ENCODE measurements around the gene THEMIS2.
"Not testable (repeated sequence)": the region's sequence is repeated elsewhere in the genome, so short reads cannot be mapped to it uniquely, and the experiment has no call there.

THEMIS2 gene

DNA sequence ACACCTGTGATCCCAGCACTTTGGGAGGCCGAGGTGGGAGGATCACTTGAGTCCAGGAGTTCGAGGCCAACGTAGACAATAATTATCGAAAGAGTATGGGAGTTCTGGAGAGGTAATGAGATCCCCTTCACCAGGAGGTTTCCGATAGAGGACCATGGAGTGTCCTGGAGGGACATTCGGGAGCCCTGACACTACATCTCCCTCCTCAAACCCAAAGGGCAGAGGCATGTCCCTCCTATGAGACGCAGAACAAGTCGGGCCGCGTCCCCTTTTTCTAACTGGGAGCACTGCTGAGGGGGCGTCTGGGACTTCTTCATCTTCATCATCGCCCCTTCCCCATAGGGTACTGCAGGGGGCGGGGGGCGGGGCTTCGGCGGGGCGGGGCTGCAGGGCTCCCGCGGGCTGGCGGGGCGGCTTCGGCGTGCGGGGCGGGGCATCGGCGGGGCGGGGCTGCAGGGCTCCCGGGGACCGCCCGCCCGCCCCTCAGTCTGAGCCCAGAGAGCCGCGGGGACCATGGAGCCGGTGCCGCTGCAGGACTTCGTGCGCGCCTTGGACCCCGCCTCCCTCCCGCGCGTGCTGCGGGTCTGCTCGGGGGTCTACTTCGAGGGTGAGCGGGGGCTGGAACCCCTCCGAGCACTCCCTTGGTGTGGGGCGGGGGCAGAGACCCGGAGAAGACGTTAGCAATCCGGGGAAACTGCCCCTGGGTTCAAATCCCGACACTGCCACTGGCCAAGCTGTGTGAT lies at the start of gene THEMIS2:
THEMIS2 (plus strand) TSS at position 486 of the 743 bp plus-strand sequence; CDS start at position 514, 28 bp downstream.
- H3K9me3 ChIP-seq, result no peaks in the 10 kb centered on the region
- intact Hi-C loops (cut with DNase I; ENCODE audit: low total_unique reads), result no loop called here
- no peaks in the 10 kb centered on the region for H3K36me3 ChIP-seq
- DNase-seq, result peak in 1 of 2 donors; percentile 78
- no peak for TF ChIP-seq CTCF (IDR thresholded peaks at IDR 0.05)
- peaks cover 0 to 14% (median 11%) of the 10 kb centered on the region in 4 donors for H3K4me1 ChIP-seq
- peaks cover 0 to 5% of the 10 kb centered on the region in 2 donors for H3K27me3 ChIP-seq
- H3K27ac ChIP-seq, result peak within 1 kb of the TSS; percentile 38 to 56
- H3K4me3 ChIP-seq, result peak within 1 kb of the TSS; percentile 53 to 62

GRCh38 chr1:27823784-27824183 lies 48.6 kb upstream of the THEMIS2 start:
- Histone ChIP-seq H3K27me3 (no peaks in the 10 kb centered on the region), H3K27ac (no peak overlapping the region), H3K4me3 (no peak overlapping the region), H3K36me3 (peaks cover 22 to 63% (median 49%) of the 10 kb centered on the region in 3 donors), H3K9me3 (no peaks in the 10 kb centered on the region), H3K4me1 (no peaks in the 10 kb centered on the region)
- DNase-seq, result no peak
- intact Hi-C loops (cut with DNase I; ENCODE audit: low total_unique reads), result no loop called here
- no peak for TF ChIP-seq CTCF (IDR thresholded peaks at IDR 0.05)

GRCh38 chr1:27824411-27824810 lies 47.9 kb upstream of the THEMIS2 start:
- H3K27ac ChIP-seq, result no peak overlapping the region
- peaks cover 16 to 56% (median 42%) of the 10 kb centered on the region in 3 donors for H3K36me3 ChIP-seq
- H3K9me3 ChIP-seq, result no peaks in the 10 kb centered on the region
- no peak for TF ChIP-seq CTCF (IDR thresholded peaks at IDR 0.05)
- no peak for DNase-seq
- H3K4me3 ChIP-seq, result no peak overlapping the region
- no peaks in the 10 kb centered on the region for H3K4me1 ChIP-seq
- H3K27me3 ChIP-seq, result no peaks in the 10 kb centered on the region
- intact Hi-C loops (cut with DNase I; ENCODE audit: low total_unique reads), result no loop called here

DNA sequence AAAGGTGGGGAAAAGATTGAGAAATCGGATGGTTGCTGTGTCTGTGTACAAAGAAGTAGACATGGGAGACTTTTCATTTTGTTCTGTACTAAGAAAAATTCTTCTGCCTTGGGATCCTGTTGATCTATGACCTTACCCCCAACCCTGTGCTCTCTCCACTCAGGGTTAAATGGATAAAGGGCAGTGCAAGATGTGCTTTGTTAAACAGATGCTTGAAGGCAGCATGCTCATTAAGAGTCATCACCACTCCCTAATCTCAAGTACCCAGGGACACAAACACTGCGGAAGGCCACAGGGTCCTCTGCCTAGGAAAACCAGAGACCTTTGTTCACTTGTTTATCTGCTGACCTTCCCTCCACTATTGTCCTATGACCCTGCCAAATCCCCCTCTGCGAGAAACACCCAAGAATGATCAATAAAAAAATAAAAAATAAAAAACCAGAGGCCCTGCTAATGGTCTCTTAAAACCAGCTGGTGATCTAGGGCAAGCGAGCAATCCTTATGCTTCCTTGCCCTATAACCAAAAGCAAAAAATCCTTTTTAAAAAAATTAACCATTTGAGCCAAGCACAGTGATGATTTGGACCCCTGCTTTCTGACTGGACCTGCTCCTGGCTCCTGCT lies 42.9 kb upstream of the THEMIS2 start:
- H3K4me1 ChIP-seq, result peaks cover 0 to 17% (median 15%) of the 10 kb centered on the region in 4 donors
- H3K9me3 ChIP-seq; intact Hi-C loops (cut with DNase I; ENCODE audit: low total_unique reads); H3K4me3 ChIP-seq; H3K27ac ChIP-seq; H3K27me3 ChIP-seq; DNase-seq: not testable (repeated sequence)
- H3K36me3 ChIP-seq, result peaks cover 10 to 25% (median 18%) of the 10 kb centered on the region in 3 donors

GRCh38 chr1:27830621-27831440 lies 41.5 kb upstream of the THEMIS2 start, which contains the start of gene PPP1R8:
Gene PPP1R8, plus strand, starts transcription at chr1:27830782. Its CDS starts 54 bp downstream, at chr1:27830836.
- Histone ChIP-seq H3K27ac (peak within 1 kb of the TSS; percentile 83 to 88), H3K36me3 (peaks cover 10 to 25% (median 21%) of the 10 kb centered on the region in 3 donors), H3K27me3 (no peaks in the 10 kb centered on the region), H3K9me3 (no peaks in the 10 kb centered on the region), H3K4me3 (peak within 1 kb of the TSS; percentile 84 to 96), H3K4me1 (peaks cover 0 to 20% (median 15%) of the 10 kb centered on the region in 4 donors)
- no peak for TF ChIP-seq CTCF (IDR thresholded peaks at IDR 0.05)
- intact Hi-C loops (cut with DNase I; ENCODE audit: low total_unique reads), result no loop called here
- DNase-seq, result peak; percentile 94 to 96
